CD4-positive, alpha-beta T cell treated with Interleukin-4 for 1 hour (primary cell): ENCODE data around the gene MTMR10.

Source experiments
- DNase-seq, 2 donors: peaks; one replicate each; pipeline ENCODE4 v3.0.0-alpha.2; 2020 to 2022

Gene MTMR10

DNA sequence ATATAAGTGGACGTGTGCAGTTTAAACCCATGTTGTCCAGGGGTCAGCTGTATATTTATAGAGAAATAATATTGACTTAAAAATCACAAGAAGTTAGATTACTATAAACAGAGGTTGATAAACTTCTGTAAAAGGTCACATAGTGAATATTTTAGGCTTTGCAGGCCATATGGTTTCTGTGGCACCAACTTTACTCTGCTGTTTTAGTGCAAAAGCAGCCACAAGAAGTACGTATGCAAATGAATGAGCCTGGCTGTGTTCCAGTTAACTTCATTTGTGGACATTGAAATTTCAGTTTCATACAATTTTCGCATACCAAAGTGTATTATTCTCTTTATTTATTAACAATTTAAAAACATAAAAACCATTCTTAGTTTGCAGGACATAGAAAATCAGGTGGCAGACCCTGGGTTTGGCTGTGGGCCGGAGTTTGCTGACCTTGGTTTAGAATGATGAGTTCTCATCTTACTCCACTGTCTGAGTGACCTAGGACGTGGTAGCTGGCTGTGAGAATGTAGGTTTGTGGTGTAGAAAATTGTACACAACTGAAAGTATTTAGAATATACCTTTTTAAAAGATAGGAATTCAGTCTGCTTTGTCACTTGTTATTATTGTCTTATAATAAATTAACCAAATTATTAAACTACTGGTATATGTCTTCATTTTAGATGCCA is 71.4 kb downstream of the MTMR10 start:
- no peak for DNase-seq

DNA sequence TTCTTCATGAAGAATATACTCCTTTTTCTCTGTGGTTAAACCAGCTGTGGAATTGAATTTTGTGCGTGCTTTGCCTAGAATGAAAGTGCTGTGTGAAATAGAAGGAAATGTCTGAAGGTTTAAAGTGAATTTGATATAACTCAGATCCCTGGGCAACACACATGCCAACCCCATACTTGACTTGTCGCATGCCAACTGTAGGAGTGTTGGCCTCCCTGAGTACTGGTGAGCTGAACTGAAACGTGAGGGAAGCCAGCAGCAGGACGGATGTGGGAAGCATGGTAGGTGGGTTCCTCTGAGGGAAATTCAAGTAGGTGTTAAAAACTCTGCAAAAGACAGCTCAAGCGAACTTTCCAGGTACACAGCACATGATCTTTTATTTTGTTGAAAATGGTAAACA is 73.1 kb downstream of the MTMR10 start:
- DNase-seq = no peak

DNA sequence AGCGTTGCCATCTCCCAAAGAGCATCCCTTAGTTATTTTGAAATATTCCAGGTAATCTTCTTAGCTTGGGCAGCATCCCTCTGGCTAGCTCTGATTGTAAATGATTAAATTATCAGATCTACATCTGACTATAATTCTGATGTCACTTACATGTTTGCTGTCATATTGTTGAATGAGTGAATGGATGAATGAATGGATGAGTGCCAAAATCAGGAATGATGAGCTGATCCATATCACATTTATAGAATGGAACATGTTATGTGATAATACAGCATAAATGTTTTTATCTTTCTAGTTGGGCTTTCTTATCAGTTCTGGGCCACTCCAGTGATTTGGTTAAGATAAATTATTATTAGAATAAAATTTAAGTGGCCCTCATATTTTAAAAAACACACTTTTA is 73.8 kb downstream of the MTMR10 start:
- no peak for DNase-seq

DNA sequence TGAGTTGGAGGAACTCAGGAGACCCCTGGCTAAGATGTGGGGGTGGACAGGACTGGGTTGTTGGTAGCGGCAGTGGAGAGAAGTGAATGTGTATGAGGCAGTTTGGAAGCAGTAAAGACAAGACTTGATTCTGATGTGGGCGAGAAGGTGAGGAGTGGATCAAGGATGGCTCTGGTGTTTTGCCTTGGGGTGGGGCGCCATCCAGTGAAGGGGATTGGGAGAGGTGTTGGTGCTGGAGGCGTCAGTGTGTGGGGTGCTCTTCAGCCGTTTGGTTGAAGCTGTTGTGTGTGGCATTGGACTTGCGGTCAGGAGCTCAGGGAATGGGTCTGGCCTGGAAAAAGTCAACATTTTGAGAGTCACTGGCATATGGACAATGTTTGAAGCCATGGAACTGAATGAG is 74.4 kb downstream of the MTMR10 start:
- no peak for DNase-seq

DNA sequence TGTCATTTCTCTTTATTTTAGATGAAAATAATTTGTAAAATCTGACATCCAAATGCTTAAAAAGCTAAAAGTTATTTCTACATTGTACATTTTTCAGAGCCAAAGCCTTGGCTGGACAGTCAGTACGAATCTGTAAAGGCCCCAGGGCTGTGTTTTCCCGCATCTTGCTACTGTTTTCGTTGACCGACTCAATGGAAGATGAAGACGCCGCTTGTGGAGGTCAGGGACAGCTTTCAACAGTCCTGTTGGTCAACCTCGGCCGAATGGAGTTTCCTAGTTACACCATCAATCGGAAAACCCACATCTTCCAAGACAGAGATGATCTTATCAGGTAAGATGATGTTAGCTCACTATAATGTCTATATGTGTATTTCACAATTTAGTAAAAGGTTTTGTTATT is 77.7 kb downstream of the MTMR10 start:
- DNase-seq = no peak

DNA sequence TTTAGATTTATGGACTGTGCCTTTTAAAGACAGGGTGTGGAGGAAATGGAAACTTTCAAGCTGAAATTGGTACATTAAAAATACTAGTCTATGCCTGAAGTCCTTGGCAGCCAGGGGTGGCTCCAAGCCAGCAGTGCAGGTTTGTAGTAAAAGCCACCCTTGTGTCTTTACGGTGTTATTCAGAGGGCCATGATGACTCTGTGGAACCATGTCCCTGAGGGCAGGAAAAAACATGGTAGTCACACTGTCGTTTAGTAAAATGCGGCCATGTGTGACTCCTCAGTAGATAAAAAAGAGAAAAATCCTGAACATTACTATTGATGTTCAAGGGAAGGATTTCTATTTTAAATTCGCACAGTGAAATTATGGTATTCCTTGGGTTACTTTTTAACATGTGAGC is 85.1 kb downstream of the MTMR10 start:
- no peak for DNase-seq

DNA sequence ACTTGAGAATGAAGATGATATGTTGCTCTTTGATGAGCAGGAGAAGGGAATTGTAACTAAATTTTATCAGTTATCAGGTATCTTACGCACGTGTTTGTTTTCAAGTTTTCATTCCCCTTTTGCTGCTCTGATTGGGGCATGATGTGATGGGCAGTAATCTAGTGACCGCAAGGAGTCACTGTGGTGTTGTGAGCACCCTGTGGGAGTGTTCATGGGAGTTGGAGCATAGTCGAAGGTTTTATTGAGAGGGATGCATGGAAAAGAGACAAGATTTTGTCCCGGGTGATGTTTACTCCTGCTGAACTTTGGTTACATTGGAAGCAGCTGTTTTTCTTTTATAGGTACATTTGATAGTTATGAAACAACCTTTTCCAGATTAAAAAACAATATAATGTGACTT is 85.6 kb downstream of the MTMR10 start:
- no peak for DNase-seq

DNA sequence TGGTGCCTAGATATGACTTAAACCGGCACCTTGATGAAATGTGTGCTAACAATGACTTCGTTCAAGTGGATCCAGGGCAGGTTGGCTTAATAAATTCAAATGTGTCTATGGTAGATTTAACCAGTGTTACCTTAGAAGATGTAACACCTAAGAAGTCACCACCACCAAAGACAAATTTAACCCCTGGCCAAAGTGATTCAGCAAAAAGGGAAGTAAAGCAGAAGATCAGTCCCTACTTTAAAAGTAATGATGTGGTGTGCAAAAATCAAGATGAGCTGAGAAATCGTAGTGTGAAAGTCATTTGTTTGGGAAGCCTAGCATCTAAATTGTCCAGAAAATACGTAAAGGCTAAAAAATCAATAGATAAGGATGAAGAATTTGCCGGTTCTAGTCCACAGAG is 86.6 kb downstream of the MTMR10 start:
- DNase-seq = no peak

GRCh38 chr15:30903497-30904187 is 87.8 kb downstream of the MTMR10 start, which contains the start of gene FAN1:
FAN1 (plus strand) TSS chr15:30903915; CDS start chr15:30904664, 749 bp downstream.
- DNase-seq = peak; percentile 65 to 76

GRCh38 chr15:30901889-30902288 is 89.5 kb downstream of the MTMR10 start:
- DNase-seq = no peak

- DNase-seq = no peak
Measured at GRCh38 chr15:30896211-30896606, 95.2 kb downstream of the MTMR10 start.

DNA sequence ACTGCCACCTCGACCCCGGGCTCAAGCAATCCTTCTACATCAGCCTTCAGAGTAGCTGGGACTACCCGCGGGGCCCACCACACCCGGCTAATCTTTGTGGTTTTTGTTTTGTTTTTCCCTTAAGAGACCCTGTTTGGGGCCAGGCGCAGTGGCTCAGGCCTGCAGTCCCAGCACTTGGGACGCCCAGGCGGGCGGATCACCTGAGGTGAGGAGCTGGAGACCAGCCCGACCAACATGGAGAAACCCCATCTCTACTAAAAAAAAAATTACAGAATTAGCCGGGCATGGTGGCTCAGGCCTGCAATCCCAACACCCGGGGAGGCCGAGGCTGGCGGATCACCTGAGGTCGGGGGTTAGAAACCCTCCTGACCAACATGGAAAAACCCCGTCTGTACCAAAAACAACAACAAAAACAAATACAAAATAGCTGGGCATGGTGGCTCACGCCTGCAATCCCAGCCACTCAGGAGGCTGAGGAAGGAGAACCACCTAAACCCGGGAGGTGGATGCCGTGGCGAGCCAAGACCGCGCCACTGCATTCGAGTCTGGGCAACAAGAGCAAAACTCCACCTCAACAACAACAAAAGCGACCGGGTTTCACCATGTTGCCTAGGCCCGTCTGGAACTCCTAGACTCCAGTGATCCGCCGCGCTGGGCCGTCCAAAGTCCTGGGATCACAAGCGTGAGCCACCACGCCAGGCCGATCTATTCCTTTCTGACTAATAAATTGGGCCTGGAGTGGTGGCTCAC is 95.8 kb downstream of the MTMR10 start:
- no peak for DNase-seq

- DNase-seq = no peak
Measured at GRCh38 chr15:30889196-30889595, 102.2 kb downstream of the MTMR10 start.
